HepG2 (cell line): ENCODE measurements around the gene DTNB. TPM values are rescaled to one million over a fixed set of nuclear protein-coding genes. Genes with fewer than 3 reads are reported as not detected.

Source experiments
- AKAP8 ChIP-seq: sonication (generic); formaldehyde crosslinking; IDR thresholded peaks from 2 replicates; pipeline ENCODE4 v1.5.1; 2020; ENCODE audit warnings: mild to moderate bottlenecking, missing genetic modification reagents
- E2F5 ChIP-seq: sonication (generic); formaldehyde crosslinking; conservative IDR thresholded peaks from 2 replicates; pipeline ENCODE4 v1.4.0; 2020; ENCODE audit warnings: missing genetic modification reagents
- GABPB1 ChIP-seq: IDR thresholded peaks from 2 replicates; pipeline ENCODE4 v1.6.1; 2016; ENCODE audit warnings: mild to moderate bottlenecking, missing genetic modification reagents, moderate library complexity, missing compliant biosample characterization
- HDAC2 ChIP-seq: sonication (generic); formaldehyde crosslinking; IDR thresholded peaks from 2 replicates; pipeline ENCODE4 v1.4.0; 2020; ENCODE audit warnings: missing genetic modification reagents
- HES4 ChIP-seq: sonication (generic); formaldehyde crosslinking; IDR thresholded peaks from 2 replicates; pipeline ENCODE4 v1.9.0; 2021; ENCODE audit warnings: mild to moderate bottlenecking, missing genetic modification reagents, borderline replicate concordance
- MIER3 ChIP-seq: IDR thresholded peaks from 2 replicates; pipeline ENCODE4 v1.6.1; 2016; ENCODE audit warnings: missing compliant biosample characterization, borderline replicate concordance
- MXI1 ChIP-seq: IDR thresholded peaks from 3 replicates; pipeline ENCODE4 v1.6.1; 2012; ENCODE audit warnings: low read depth, low read length, inconsistent platforms, borderline replicate concordance
- NFKB2 ChIP-seq: sonication (generic); formaldehyde crosslinking; IDR thresholded peaks from 2 replicates; pipeline ENCODE4 v1.4.0; 2020; ENCODE audit warnings: missing genetic modification reagents, borderline replicate concordance
- PHF20 ChIP-seq: sonication (generic); formaldehyde crosslinking; IDR thresholded peaks from 2 replicates; pipeline ENCODE4 v1.5.0; 2020; ENCODE audit warnings: mild to moderate bottlenecking, missing genetic modification reagents
- PPARG ChIP-seq: conservative IDR thresholded peaks from 2 replicates; pipeline ENCODE4 v1.6.1; 2016; ENCODE audit warnings: missing biosample characterization, missing genetic modification reagents
- RARA ChIP-seq: IDR thresholded peaks from 2 replicates; pipeline ENCODE4 v1.6.1; 2016; ENCODE audit warnings: missing genetic modification reagents, missing compliant biosample characterization
- RBM39 ChIP-seq: fragments of 200-400 bp; formaldehyde crosslinking; IDR thresholded peaks from one replicate; pipeline ENCODE4 v1.6.1; 2018; ENCODE audit warnings: antibody characterized with exemption, mild to moderate bottlenecking, low read depth, low read length; ENCODE audit not compliant: poor library complexity, severe bottlenecking
- RXRA ChIP-seq: sonication (generic); formaldehyde crosslinking; IDR thresholded peaks from 2 replicates; pipeline ENCODE4 v1.5.1; 2020; ENCODE audit warnings: missing genetic modification reagents
- SCMH1 ChIP-seq: sonication (generic); formaldehyde crosslinking; IDR thresholded peaks from 2 replicates; pipeline ENCODE4 v1.9.0; 2021; ENCODE audit warnings: missing genetic modification reagents, mild to moderate bottlenecking, borderline replicate concordance
- SPEN ChIP-seq: sonication (generic); formaldehyde crosslinking; IDR thresholded peaks from 2 replicates; pipeline ENCODE4 v1.5.1; 2020; ENCODE audit warnings: low read depth, mild to moderate bottlenecking, missing genetic modification reagents
- TAF1 ChIP-seq: sonication (generic); formaldehyde crosslinking; IDR thresholded peaks from 2 replicates; pipeline ENCODE4 v1.4.0; 2020; ENCODE audit warnings: missing genetic modification reagents
- ZBTB20 ChIP-seq: sonication (generic); formaldehyde crosslinking; IDR thresholded peaks from 2 replicates; pipeline ENCODE4 v1.8.1; 2023; ENCODE audit warnings: missing genetic modification reagents, low read depth, mild to moderate bottlenecking, borderline replicate concordance
- ZBTB33 ChIP-seq: sonication (generic); formaldehyde crosslinking; IDR thresholded peaks from 2 replicates; pipeline ENCODE4 v1.4.0; 2020; ENCODE audit warnings: missing genetic modification reagents
- ZNF687 ChIP-seq: sonication (generic); formaldehyde crosslinking; IDR thresholded peaks from 2 replicates; pipeline ENCODE4 v1.5.1; 2020; ENCODE audit warnings: mild to moderate bottlenecking, missing genetic modification reagents, moderate library complexity
- ZXDC ChIP-seq: sonication (generic); formaldehyde crosslinking; IDR thresholded peaks from 2 replicates; pipeline ENCODE4 v1.5.0; 2020; ENCODE audit warnings: mild to moderate bottlenecking, missing genetic modification reagents
- polyA plus RNA-seq, 8 experiments: library from polyadenylated mRNA; depleted of rRNA in 3 of 8; stranded (reverse) in 7 of 8; unstranded in 1 of 8; fragments of >200 nt; fragmentation: Illumina TruSeq in 4 of 8; extraction: Trizol in 4 of 8; gene quantifications; 2 replicates each; pipeline versions ENCODE4 v1.2.1 to v1.2.3, GENCODE V29; 2011 to 2016; ENCODE audit warnings: low read depth in 4 of 8, missing spikeins in 1 of 8, mixed read lengths in 1 of 8; ENCODE audit not compliant: insufficient read depth in 1 of 8
- total RNA-seq, 5 experiments: library from RNA; depleted of rRNA; stranded (reverse); fragments of >200 nt; fragmentation: Illumina TruSeq; extraction: Trizol; gene quantifications; 2 replicates each; pipeline ENCODE4 v1.2.3, GENCODE V29; 2016; ENCODE audit warnings: low read depth in 1 of 5

Gene DTNB
- total and polyA plus RNA-seq, 2 of the 13 experiments (the other 11 are each of a cell fraction or from before 2014, with no cell fraction given), result 14.4 to 23.9 TPM

- TF ChIP-seq ZXDC (CRISPR knock-in tag) (0 out of 2 replicates have a peak, but pooled peaks have one; percentile 27), GABPB1 (CRISPR knock-in tag) (peak; percentile 72; the same call in 1 of the 2 replicates), RARA (CRISPR knock-in tag) (no peak), RBM39 (no peak), ZBTB33 (CRISPR knock-in tag) (no peak), HDAC2 (CRISPR knock-in tag) (no peak), PHF20 (CRISPR knock-in tag) (peak; percentile 28; the same call in 1 of the 2 replicates), AKAP8 (0 out of 2 replicates have a peak, but pooled peaks have one; percentile 24), SCMH1 (CRISPR knock-in tag) (no peak), ZBTB20 (CRISPR knock-in tag) (no peak), ZNF687 (CRISPR knock-in tag) (peak; percentile 69), RXRA (peak; percentile 12; the same call in 1 of the 2 replicates), E2F5 (CRISPR knock-in tag) (no peak), PPARG (CRISPR knock-in tag) (no peak), MXI1 (no peak), HES4 (CRISPR knock-in tag) (0 out of 2 replicates have a peak, but pooled peaks have one; percentile 60), TAF1 (no peak), NFKB2 (CRISPR knock-in tag) (peak; percentile 48; the same call in 1 of the 2 replicates), MIER3 (CRISPR knock-in tag) (no peak), SPEN (peak; percentile 43; the same call in 1 of the 2 replicates)
Measured at GRCh38 chr2:25373269-25373981, 300.0 kb downstream of the DTNB start (continued).
